ENCODE results near the gene ATP6V0C. TPM values are rescaled to one million over a fixed set of nuclear protein-coding genes. Genes with fewer than 3 reads are reported as not detected.
"Not testable (repeated sequence)": the region's sequence is repeated elsewhere in the genome, so short reads cannot be mapped to it uniquely, and the experiment has no call there.

Gene ATP6V0C
- total RNA-seq, 1 experiment from 2014 or later: 176 TPM

- Histone ChIP-seq H4K91ac (ENCODE audit: insufficient read length, low read depth, low read length) (no peak overlapping the region), H2BK20ac (ENCODE audit: low read depth, low read length, poor library complexity, severe bottlenecking) (no peak overlapping the region), H2BK12ac (ENCODE audit: insufficient read length, low read depth, low read length) (no peak overlapping the region), H3K4me1 (ENCODE audit: insufficient read depth, low read length) (no peaks in the 10 kb centered on the region), H3K4me2 (ENCODE audit: insufficient read depth, insufficient read length, low read length) (no peak overlapping the region), H3K9me3 (ENCODE audit: control insufficient read depth, low read depth, low read length) (no peaks in the 10 kb centered on the region), H3K14ac (ENCODE audit: insufficient read depth, low read length) (no peak overlapping the region), H4K20me1 (ENCODE audit: control insufficient read depth, insufficient read depth, insufficient read length) (peaks cover 4% of the 10 kb centered on the region), H3K18ac (ENCODE audit: insufficient read length, low read depth, low read length) (no peak overlapping the region), H3T11ph (ENCODE audit: low read length) (no peak overlapping the region), H3K9ac (ENCODE audit: extremely low read depth, insufficient read length, low read length) (no peak overlapping the region), H4K5ac (ENCODE audit: insufficient read length, low read depth, low read length) (no peak overlapping the region), H3K79me2 (ENCODE audit: insufficient read depth, low read length) (no peaks in the 10 kb centered on the region; the same call in 1 of the 2 replicates), H3K23ac (ENCODE audit: insufficient read length, low read depth, low read length) (no peak overlapping the region), H3K27me3 (ENCODE audit: insufficient read depth, low read length) (peaks cover 1% of the 10 kb centered on the region; the same call in 1 of the 2 replicates), H2BK120ac (ENCODE audit: low read depth, low read length, poor library complexity, severe bottlenecking) (no peak overlapping the region), H3K4ac (ENCODE audit: low read depth, low read length) (no peak overlapping the region), H3K27ac (ENCODE audit: insufficient read length, low read depth, low read length) (no peak overlapping the region), H3K23me2 (ENCODE audit: insufficient read length, low read depth, low read length, poor library complexity, severe bottlenecking) (peaks cover 6% of the 10 kb centered on the region), H4K8ac (replicated peaks; ENCODE audit: insufficient read length, low read depth, low read length) (no peak overlapping the region), H3K56ac (ENCODE audit: insufficient read length, low read depth, low read length) (no peak overlapping the region), H2BK5ac (ENCODE audit: insufficient read length, low read length) (no peak overlapping the region), H2BK15ac (ENCODE audit: low read depth, low read length) (no peak overlapping the region), H2AFZ (ENCODE audit: low read length) (no peak overlapping the region), H3K79me1 (ENCODE audit: insufficient read depth, low read depth, low read length, poor library complexity, severe bottlenecking) (no peaks in the 10 kb centered on the region), H2AK5ac (ENCODE audit: insufficient read length, low read length) (no peak overlapping the region)
- Mint-ChIP-seq H3K4me1 (peaks cover 6 to 8% of the 10 kb centered on the region in 2 experiments), H3K27me3 (ENCODE audit: low read depth) (peaks cover 19% of the 10 kb centered on the region), H3K4me3 (no peak overlapping the region), H3K27ac (peak overlapping the region in 1 of 3 experiments; percentile 65; a peak in 1 of 7 replicates), H3K9me3 (no peaks in the 10 kb centered on the region), H3K36me3 (ENCODE audit: insufficient read depth in 1 of 3, low read depth in 3 of 3) (no peaks in the 10 kb centered on the region; a peak in 1 of 7 replicates)
- no CpG with 5 or more reads among the region's 8 CpGs for WGBS (ENCODE audit: extremely low coverage, insufficient read length, low lambda C conversion rate)
- no peak for TF ChIP-seq CTCF (conservative IDR thresholded peaks at IDR 0.05)
- DNase-seq: no peak
Observed at GRCh38 chr16:2478279-2478678, 35.5 kb upstream of the ATP6V0C start.

GRCh38 chr16:2479996-2480395, 33.8 kb upstream of the ATP6V0C start:
- not testable (repeated sequence) for H3K36me3 Mint-ChIP-seq (ENCODE audit: insufficient read depth in 1 of 3, low read depth in 3 of 3); H3T11ph ChIP-seq (ENCODE audit: low read length); H3K79me2 ChIP-seq (ENCODE audit: insufficient read depth, low read length); H2BK20ac ChIP-seq (ENCODE audit: low read depth, low read length, poor library complexity, severe bottlenecking); H3K18ac ChIP-seq (ENCODE audit: insufficient read length, low read depth, low read length); H3K27ac Mint-ChIP-seq; H3K9me3 Mint-ChIP-seq; H4K20me1 ChIP-seq (ENCODE audit: control insufficient read depth, insufficient read depth, insufficient read length); H3K56ac ChIP-seq (ENCODE audit: insufficient read length, low read depth, low read length); H3K79me1 ChIP-seq (ENCODE audit: insufficient read depth, low read depth, low read length, poor library complexity, severe bottlenecking); H3K4ac ChIP-seq (ENCODE audit: low read depth, low read length); H3K9ac ChIP-seq (ENCODE audit: extremely low read depth, insufficient read length, low read length); H3K4me1 ChIP-seq (ENCODE audit: insufficient read depth, low read length); H3K27ac ChIP-seq (ENCODE audit: insufficient read length, low read depth, low read length); H2BK12ac ChIP-seq (ENCODE audit: insufficient read length, low read depth, low read length); H3K14ac ChIP-seq (ENCODE audit: insufficient read depth, low read length); H3K9me3 ChIP-seq (ENCODE audit: control insufficient read depth, low read depth, low read length); H4K8ac ChIP-seq (replicated peaks; ENCODE audit: insufficient read length, low read depth, low read length); H2AFZ ChIP-seq (ENCODE audit: low read length); H2BK120ac ChIP-seq (ENCODE audit: low read depth, low read length, poor library complexity, severe bottlenecking); H2BK15ac ChIP-seq (ENCODE audit: low read depth, low read length); H3K27me3 ChIP-seq (ENCODE audit: insufficient read depth, low read length); H4K5ac ChIP-seq (ENCODE audit: insufficient read length, low read depth, low read length); H3K23ac ChIP-seq (ENCODE audit: insufficient read length, low read depth, low read length); H2BK5ac ChIP-seq (ENCODE audit: insufficient read length, low read length); H4K91ac ChIP-seq (ENCODE audit: insufficient read length, low read depth, low read length); H3K4me3 Mint-ChIP-seq; H3K4me2 ChIP-seq (ENCODE audit: insufficient read depth, insufficient read length, low read length); DNase-seq; H3K23me2 ChIP-seq (ENCODE audit: insufficient read length, low read depth, low read length, poor library complexity, severe bottlenecking); H2AK5ac ChIP-seq (ENCODE audit: insufficient read length, low read length)
- Mint-ChIP-seq H3K27me3 (ENCODE audit: low read depth) (peaks cover 17% of the 10 kb centered on the region), H3K4me1 (peaks cover 7 to 10% of the 10 kb centered on the region in 2 experiments)
- no CpG with 5 or more reads among the region's 10 CpGs for WGBS (ENCODE audit: extremely low coverage, insufficient read length, low lambda C conversion rate)
